SU-DHL-6 (cell line): ENCODE measurements around the gene WIPF1.

Experiments used
- EZH2phosphoT487 ChIP-seq: fragments of 200-600 bp; sonication (generic), shearing (Covaris generic); conservative IDR thresholded peaks from 2 replicates; pipeline ENCODE4 v1.6.1; 2018; ENCODE audit warnings: mild to moderate bottlenecking, antibody characterized with exemption, low read length, moderate library complexity, mixed read lengths
- TF ChIP-seq, protein P1 (sequence below): fragments of 200-600 bp; sonication (generic); IDR thresholded peaks from one replicate; pipeline ENCODE4 v1.5.1; 2017; ENCODE audit warnings: antibody characterized with exemption, mild to moderate bottlenecking, low read length, moderate library complexity; ENCODE audit not compliant: insufficient read depth, poor library complexity, severe bottlenecking

DNA sequence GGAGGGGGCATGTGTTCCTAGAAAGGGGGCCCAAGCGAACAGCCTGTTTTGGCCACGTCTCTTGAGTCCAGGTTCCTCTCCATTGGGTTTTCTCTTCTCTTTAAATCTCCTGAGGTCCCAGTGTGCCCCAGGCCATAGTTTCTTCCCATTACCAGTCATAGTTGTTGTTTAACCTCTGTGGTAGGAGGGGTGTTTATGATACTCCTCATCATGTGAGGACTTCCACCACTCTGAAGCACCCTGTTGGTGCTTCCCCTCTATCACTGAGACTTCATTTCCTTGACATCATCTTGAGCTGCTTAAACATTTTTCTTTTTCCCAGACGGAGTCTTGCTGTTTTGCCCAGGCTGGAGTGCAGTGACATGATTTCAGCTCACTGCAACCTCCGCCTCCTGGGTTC is 45.9 kb downstream of the WIPF1 start:
- TF ChIP-seq, protein P1, sequence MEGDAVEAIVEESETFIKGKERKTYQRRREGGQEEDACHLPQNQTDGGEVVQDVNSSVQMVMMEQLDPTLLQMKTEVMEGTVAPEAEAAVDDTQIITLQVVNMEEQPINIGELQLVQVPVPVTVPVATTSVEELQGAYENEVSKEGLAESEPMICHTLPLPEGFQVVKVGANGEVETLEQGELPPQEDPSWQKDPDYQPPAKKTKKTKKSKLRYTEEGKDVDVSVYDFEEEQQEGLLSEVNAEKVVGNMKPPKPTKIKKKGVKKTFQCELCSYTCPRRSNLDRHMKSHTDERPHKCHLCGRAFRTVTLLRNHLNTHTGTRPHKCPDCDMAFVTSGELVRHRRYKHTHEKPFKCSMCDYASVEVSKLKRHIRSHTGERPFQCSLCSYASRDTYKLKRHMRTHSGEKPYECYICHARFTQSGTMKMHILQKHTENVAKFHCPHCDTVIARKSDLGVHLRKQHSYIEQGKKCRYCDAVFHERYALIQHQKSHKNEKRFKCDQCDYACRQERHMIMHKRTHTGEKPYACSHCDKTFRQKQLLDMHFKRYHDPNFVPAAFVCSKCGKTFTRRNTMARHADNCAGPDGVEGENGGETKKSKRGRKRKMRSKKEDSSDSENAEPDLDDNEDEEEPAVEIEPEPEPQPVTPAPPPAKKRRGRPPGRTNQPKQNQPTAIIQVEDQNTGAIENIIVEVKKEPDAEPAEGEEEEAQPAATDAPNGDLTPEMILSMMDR = no peak
- no peak for TF ChIP-seq EZH2phosphoT487
